SU-DHL-6 (cell line): ENCODE results near the gene DCUN1D2.

Experiments used
- H2AFZ ChIP-seq: fragments of 200-600 bp; sonication (generic); 2 replicates; pipeline ENCODE4 v1.6.1; 2014; ENCODE audit warnings: low read depth, mild to moderate bottlenecking, moderate library complexity, mixed read lengths, antibody characterized with exemption, low read length; ENCODE audit not compliant: severe bottlenecking
- H3F3A ChIP-seq: fragments of 200-600 bp; shearing (Covaris generic); 2 replicates; pipeline ENCODE4 v1.6.0; 2016; ENCODE audit warnings: antibody characterized with exemption, mild to moderate bottlenecking; ENCODE audit not compliant: insufficient read depth
- H3K27ac ChIP-seq: fragments of 200-600 bp; sonication (generic); 2 replicates; pipeline ENCODE4 v1.5.1; 2016; ENCODE audit warnings: low read depth, mild to moderate bottlenecking, low read length, moderate library complexity, mixed read lengths
- H3K27me3 ChIP-seq: fragments of 200-600 bp; sonication (generic), shearing (Covaris generic); 2 replicates; pipeline ENCODE4 v1.6.0; 2014; ENCODE audit warnings: mild to moderate bottlenecking, low read length
- H3K36me3 ChIP-seq: fragments of 200-600 bp; sonication (generic); 2 replicates; pipeline ENCODE4 v1.6.1; 2014; ENCODE audit warnings: mild to moderate bottlenecking, low read length, mixed read lengths
- H3K4me2 ChIP-seq: fragments of 300-600, 200-600 bp; shearing (Covaris generic), sonication (generic); 2 replicates; pipeline ENCODE4 v1.6.0; 2014; ENCODE audit warnings: low read length, low read depth, mild to moderate bottlenecking; ENCODE audit not compliant: poor library complexity, severe bottlenecking
- H3K4me3 ChIP-seq: fragments of 200-600 bp; sonication (generic); 2 replicates; pipeline ENCODE4 v1.5.1; 2014; ENCODE audit warnings: antibody characterized with exemption, low read length, mild to moderate bottlenecking, mixed read lengths; ENCODE audit not compliant: insufficient read depth, poor library complexity, severe bottlenecking
- H3K79me2 ChIP-seq: fragments of 200-600 bp; sonication (generic); 2 replicates; pipeline ENCODE4 v1.6.1; 2014; ENCODE audit warnings: mild to moderate bottlenecking, low read length, moderate library complexity; ENCODE audit not compliant: insufficient read depth
- H3K9ac ChIP-seq: fragments of 200-600 bp; sonication (generic); 2 replicates; pipeline ENCODE4 v1.7.0; 2014; ENCODE audit warnings: mild to moderate bottlenecking, low read length
- H3K9me2 ChIP-seq: fragments of 200-600 bp; sonication (generic); replicated peaks from 2 replicates; pipeline ENCODE4 v1.6.1; 2014; ENCODE audit warnings: low read length; ENCODE audit not compliant: insufficient read depth
- H3K9me3 ChIP-seq: fragments of 200-600 bp; sonication (generic); 2 replicates; pipeline ENCODE4 v1.6.1; 2014; ENCODE audit warnings: low read length, mixed read lengths; ENCODE audit not compliant: insufficient read depth
- H4K20me1 ChIP-seq: fragments of 200-600 bp; sonication (generic); 2 replicates; pipeline ENCODE4 v1.6.1; 2014; ENCODE audit warnings: low read depth, mild to moderate bottlenecking, antibody characterized with exemption, low read length, moderate library complexity, mixed read lengths
- CTCF ChIP-seq: fragments of 200-600 bp; sonication (generic); IDR thresholded peaks from one replicate; pipeline ENCODE4 v1.5.1; 2017; ENCODE audit warnings: antibody characterized with exemption, mild to moderate bottlenecking, low read length, moderate library complexity; ENCODE audit not compliant: insufficient read depth, poor library complexity, severe bottlenecking
- EZH2phosphoT487 ChIP-seq: fragments of 200-600 bp; sonication (generic), shearing (Covaris generic); conservative IDR thresholded peaks from 2 replicates; pipeline ENCODE4 v1.6.1; 2018; ENCODE audit warnings: mild to moderate bottlenecking, antibody characterized with exemption, low read length, moderate library complexity, mixed read lengths

Gene DCUN1D2

GRCh38 chr13:113483081-113483480 lies 7.4 kb downstream of the DCUN1D2 start:
- no peak overlapping the region for H3K4me3 ChIP-seq

DNA sequence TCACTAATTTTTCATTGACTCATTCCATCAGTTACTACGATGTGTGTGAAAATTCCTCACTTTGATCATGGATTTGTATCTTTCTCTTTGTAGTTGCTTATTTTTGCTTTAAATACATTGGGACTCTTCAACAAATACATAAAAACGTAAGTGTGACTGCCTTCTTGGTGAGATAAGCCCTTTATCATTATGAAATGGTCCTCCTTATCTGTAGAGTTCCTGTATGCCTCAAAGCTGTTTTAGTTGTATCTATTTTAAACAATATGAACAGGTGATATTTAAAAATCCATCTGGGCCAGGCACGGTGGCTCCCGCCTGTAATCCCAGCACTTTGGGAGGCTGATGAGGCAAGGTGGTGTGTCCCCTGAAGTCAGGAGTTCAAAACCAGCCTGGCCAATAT lies 11.3 kb downstream of the DCUN1D2 start:
- H3K36me3 ChIP-seq = peaks cover 30% of the 10 kb centered on the region
- 0 out of 2 replicates have a peak, but pooled peaks cover 4% of the 10 kb centered on the region for H4K20me1 ChIP-seq
- TF ChIP-seq EZH2phosphoT487 = no peak
- no peak for TF ChIP-seq CTCF
- H3K9ac ChIP-seq = no peak overlapping the region
- H3K4me2 ChIP-seq = no peak overlapping the region
- no peak overlapping the region for H2AFZ ChIP-seq
- no peak overlapping the region for H3K27ac ChIP-seq
- no peaks in the 10 kb centered on the region for H3K9me2 ChIP-seq
- H3K9me3 ChIP-seq = no peaks in the 10 kb centered on the region
- H3F3A ChIP-seq = peaks cover 3% of the 10 kb centered on the region; the same call in 1 of the 2 replicates
- no peak overlapping the region for H3K4me3 ChIP-seq
- peaks cover 26% of the 10 kb centered on the region for H3K79me2 ChIP-seq
- no peaks in the 10 kb centered on the region for H3K27me3 ChIP-seq

More at GRCh38 chr13:113483081-113483480, 7.4 kb downstream of the DCUN1D2 start:
- no peak overlapping the region for H3K9ac ChIP-seq
- no peak overlapping the region for H2AFZ ChIP-seq
- H3K79me2 ChIP-seq = peaks cover 65% of the 10 kb centered on the region
- H3K27ac ChIP-seq = no peak overlapping the region
- no peaks in the 10 kb centered on the region for H3K9me2 ChIP-seq
- TF ChIP-seq CTCF (no peak), EZH2phosphoT487 (no peak)
- H3K27me3 ChIP-seq = no peaks in the 10 kb centered on the region
- peaks cover 16% of the 10 kb centered on the region for H3K36me3 ChIP-seq
- 0 out of 2 replicates have a peak, but pooled peaks cover 4% of the 10 kb centered on the region for H4K20me1 ChIP-seq
- peaks cover 3% of the 10 kb centered on the region; the same call in 1 of the 2 replicates for H3F3A ChIP-seq
- no peak overlapping the region for H3K4me2 ChIP-seq
- H3K9me3 ChIP-seq = no peaks in the 10 kb centered on the region

- Histone ChIP-seq H3K4me2 (no peak overlapping the region), H4K20me1 (0 out of 2 replicates have a peak, but pooled peaks cover 4% of the 10 kb centered on the region), H2AFZ (no peak overlapping the region), H3K79me2 (peaks cover 12% of the 10 kb centered on the region; the same call in 1 of the 2 replicates), H3K36me3 (peaks cover 30% of the 10 kb centered on the region), H3K9me3 (no peaks in the 10 kb centered on the region), H3K4me3 (no peak overlapping the region), H3K9me2 (no peaks in the 10 kb centered on the region), H3K9ac (no peak overlapping the region), H3K27me3 (no peaks in the 10 kb centered on the region), H3F3A (peaks cover 3% of the 10 kb centered on the region; the same call in 1 of the 2 replicates), H3K27ac (no peak overlapping the region)
- TF ChIP-seq EZH2phosphoT487 = no peak
- TF ChIP-seq CTCF = no peak
These were observed 12.8 kb downstream of the DCUN1D2 start for GRCh38 chr13:113477724-113478123.

DNA sequence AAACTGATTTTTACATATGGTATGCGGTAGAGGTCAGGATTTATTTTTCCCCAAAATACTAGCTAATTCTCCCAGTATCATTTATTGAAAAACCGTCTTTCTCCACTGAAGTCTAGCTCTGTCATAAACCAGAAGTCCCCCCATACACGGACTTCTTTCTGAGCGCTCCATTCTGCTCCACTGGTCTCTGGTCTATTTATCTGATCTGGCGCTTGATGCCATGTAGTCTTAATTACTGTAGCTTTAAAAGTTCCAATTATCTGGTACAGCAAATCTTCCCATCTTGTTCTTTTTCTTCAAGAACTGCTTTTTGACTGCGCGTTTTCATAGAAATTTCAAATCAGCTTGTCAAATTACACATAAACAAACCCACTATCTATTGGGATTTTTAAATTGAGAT lies 13.7 kb downstream of the DCUN1D2 start:
- Histone ChIP-seq H2AFZ (no peak overlapping the region), H3K27me3 (no peaks in the 10 kb centered on the region), H3K4me2 (no peak overlapping the region), H3K9ac (no peak overlapping the region), H3F3A (no peaks in the 10 kb centered on the region; the same call in 1 of the 2 replicates), H3K79me2 (0 out of 2 replicates have a peak, but pooled peaks cover 3% of the 10 kb centered on the region), H4K20me1 (0 out of 2 replicates have a peak, but pooled peaks cover under 1% of the 10 kb centered on the region), H3K36me3 (peaks cover 30% of the 10 kb centered on the region), H3K9me2 (no peaks in the 10 kb centered on the region), H3K9me3 (no peaks in the 10 kb centered on the region), H3K27ac (no peak overlapping the region), H3K4me3 (no peak overlapping the region)
- TF ChIP-seq CTCF = no peak
- TF ChIP-seq EZH2phosphoT487 = no peak
